Measurements from ENCODE around the gene EPN2. TPM values are rescaled to one million over a fixed set of nuclear protein-coding genes. Genes with fewer than 3 reads are reported as not detected.

The EPN2 gene
- polyA plus RNA-seq, 1 donor from 2014 or later, result 37.8 TPM

DNA sequence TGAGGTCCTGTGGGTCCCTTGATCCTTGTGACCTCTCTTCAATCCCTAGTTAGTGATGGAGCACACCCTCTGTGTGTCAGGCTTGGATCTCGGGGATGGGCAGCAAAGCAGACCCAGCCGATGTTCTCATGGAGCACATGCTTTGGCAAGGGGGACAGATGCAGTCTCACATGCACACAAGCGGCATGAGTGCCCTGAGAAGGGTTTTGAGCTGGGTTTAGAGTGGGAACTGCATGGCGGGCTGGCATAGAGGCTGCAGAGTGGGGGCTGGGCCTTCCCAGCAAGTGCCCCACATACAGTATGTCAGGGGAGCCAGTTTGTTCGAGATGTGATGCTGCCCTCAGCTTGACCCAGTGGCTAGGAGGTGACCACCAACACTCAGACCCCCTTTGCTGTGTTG is 83.7 kb downstream of the EPN2 start:
- Histone ChIP-seq H3K4me2 (ENCODE audit: low read length) (no peak overlapping the region), H3K79me2 (replicated peaks; ENCODE audit: insufficient read depth, low read length) (no peaks in the 10 kb centered on the region), H3K4me3 (ENCODE audit: low read length) (no peak overlapping the region), H3K27ac (ENCODE audit: low read length) (no peak overlapping the region), H3K9me2 (ENCODE audit: insufficient read depth, low read length) (no peaks in the 10 kb centered on the region), H3F3A (ENCODE audit: insufficient read depth, low read length, poor library complexity, severe bottlenecking) (no peaks in the 10 kb centered on the region), H4K20me1 (ENCODE audit: insufficient read depth) (no peaks in the 10 kb centered on the region), H3K9ac (ENCODE audit: low read length) (no peak overlapping the region), H3K36me3 (ENCODE audit: insufficient read depth, low read length) (no peaks in the 10 kb centered on the region), H3K27me3 (ENCODE audit: insufficient read depth, low read depth, low read length) (no peaks in the 10 kb centered on the region), H2AFZ (ENCODE audit: low read depth, low read length) (no peak overlapping the region), H3K9me3 (ENCODE audit: low read length) (no peaks in the 10 kb centered on the region)
- TF ChIP-seq, protein P1, sequence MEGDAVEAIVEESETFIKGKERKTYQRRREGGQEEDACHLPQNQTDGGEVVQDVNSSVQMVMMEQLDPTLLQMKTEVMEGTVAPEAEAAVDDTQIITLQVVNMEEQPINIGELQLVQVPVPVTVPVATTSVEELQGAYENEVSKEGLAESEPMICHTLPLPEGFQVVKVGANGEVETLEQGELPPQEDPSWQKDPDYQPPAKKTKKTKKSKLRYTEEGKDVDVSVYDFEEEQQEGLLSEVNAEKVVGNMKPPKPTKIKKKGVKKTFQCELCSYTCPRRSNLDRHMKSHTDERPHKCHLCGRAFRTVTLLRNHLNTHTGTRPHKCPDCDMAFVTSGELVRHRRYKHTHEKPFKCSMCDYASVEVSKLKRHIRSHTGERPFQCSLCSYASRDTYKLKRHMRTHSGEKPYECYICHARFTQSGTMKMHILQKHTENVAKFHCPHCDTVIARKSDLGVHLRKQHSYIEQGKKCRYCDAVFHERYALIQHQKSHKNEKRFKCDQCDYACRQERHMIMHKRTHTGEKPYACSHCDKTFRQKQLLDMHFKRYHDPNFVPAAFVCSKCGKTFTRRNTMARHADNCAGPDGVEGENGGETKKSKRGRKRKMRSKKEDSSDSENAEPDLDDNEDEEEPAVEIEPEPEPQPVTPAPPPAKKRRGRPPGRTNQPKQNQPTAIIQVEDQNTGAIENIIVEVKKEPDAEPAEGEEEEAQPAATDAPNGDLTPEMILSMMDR (IDR thresholded peaks at IDR 0.05; ENCODE audit: poor library complexity, severe bottlenecking), result no peak
- TF ChIP-seq EP300 (conservative IDR thresholded peaks at IDR 0.05; ENCODE audit: poor library complexity, severe bottlenecking), result no peak
- TF ChIP-seq POLR2AphosphoS5 (IDR thresholded peaks at IDR 0.05), result no peak
- no peak for TF ChIP-seq TAF1 (IDR thresholded peaks at IDR 0.05; ENCODE audit: low read depth)

DNA sequence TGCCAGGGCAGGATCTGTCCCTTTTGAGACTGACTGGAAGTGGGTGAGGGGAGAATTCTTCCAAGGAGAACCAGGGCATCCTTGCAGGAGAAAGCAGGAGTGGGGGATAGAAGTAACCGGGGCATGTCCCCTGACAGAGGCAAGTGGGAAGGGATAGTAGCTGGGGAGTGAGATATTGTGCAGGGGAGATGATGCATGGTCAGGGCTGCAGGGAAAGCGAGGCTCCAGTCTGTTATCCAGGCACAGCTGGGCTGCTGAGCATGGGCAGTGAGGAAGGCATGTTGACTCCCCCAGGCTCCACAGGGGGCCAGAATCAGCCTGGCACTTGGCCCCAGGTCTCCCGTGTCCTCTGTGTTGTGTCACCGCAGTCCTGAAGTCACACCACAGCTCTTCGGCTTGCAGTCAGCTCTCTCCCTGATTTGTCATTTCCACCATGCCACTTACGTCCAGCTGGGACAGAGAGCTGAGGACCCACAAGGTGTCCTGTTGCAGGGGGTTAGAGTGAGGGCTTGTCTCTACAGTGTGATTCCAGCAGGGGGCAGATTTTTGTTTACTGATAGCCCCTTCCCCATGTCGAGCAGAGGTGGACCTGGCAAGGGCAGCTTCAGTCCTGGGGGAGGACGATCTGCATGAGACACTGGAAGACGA is 84.4 kb downstream of the EPN2 start:
- Histone ChIP-seq H3K9me3 (ENCODE audit: low read length) (no peaks in the 10 kb centered on the region), H3K9ac (ENCODE audit: low read length) (no peak overlapping the region), H3K27me3 (ENCODE audit: insufficient read depth, low read depth, low read length) (no peaks in the 10 kb centered on the region), H3K9me2 (ENCODE audit: insufficient read depth, low read length) (no peaks in the 10 kb centered on the region), H3K4me3 (ENCODE audit: low read length) (no peak overlapping the region), H2AFZ (ENCODE audit: low read depth, low read length) (no peak overlapping the region), H3K36me3 (ENCODE audit: insufficient read depth, low read length) (no peaks in the 10 kb centered on the region), H3K79me2 (replicated peaks; ENCODE audit: insufficient read depth, low read length) (no peaks in the 10 kb centered on the region), H3K4me2 (ENCODE audit: low read length) (no peak overlapping the region), H4K20me1 (ENCODE audit: insufficient read depth) (no peaks in the 10 kb centered on the region), H3K27ac (ENCODE audit: low read length) (no peak overlapping the region), H3F3A (ENCODE audit: insufficient read depth, low read length, poor library complexity, severe bottlenecking) (no peaks in the 10 kb centered on the region)
- TF ChIP-seq, protein P2, sequence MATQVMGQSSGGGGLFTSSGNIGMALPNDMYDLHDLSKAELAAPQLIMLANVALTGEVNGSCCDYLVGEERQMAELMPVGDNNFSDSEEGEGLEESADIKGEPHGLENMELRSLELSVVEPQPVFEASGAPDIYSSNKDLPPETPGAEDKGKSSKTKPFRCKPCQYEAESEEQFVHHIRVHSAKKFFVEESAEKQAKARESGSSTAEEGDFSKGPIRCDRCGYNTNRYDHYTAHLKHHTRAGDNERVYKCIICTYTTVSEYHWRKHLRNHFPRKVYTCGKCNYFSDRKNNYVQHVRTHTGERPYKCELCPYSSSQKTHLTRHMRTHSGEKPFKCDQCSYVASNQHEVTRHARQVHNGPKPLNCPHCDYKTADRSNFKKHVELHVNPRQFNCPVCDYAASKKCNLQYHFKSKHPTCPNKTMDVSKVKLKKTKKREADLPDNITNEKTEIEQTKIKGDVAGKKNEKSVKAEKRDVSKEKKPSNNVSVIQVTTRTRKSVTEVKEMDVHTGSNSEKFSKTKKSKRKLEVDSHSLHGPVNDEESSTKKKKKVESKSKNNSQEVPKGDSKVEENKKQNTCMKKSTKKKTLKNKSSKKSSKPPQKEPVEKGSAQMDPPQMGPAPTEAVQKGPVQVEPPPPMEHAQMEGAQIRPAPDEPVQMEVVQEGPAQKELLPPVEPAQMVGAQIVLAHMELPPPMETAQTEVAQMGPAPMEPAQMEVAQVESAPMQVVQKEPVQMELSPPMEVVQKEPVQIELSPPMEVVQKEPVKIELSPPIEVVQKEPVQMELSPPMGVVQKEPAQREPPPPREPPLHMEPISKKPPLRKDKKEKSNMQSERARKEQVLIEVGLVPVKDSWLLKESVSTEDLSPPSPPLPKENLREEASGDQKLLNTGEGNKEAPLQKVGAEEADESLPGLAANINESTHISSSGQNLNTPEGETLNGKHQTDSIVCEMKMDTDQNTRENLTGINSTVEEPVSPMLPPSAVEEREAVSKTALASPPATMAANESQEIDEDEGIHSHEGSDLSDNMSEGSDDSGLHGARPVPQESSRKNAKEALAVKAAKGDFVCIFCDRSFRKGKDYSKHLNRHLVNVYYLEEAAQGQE (IDR thresholded peaks at IDR 0.05; ENCODE audit: borderline replicate concordance), result no peak
- no peak for TF ChIP-seq MXI1 (conservative IDR thresholded peaks at IDR 0.05; ENCODE audit: poor library complexity, severe bottlenecking)
- no peak for TF ChIP-seq SMC3 (conservative IDR thresholded peaks at IDR 0.05; ENCODE audit: poor library complexity)
- no peak for TF ChIP-seq EP300 (conservative IDR thresholded peaks at IDR 0.05; ENCODE audit: poor library complexity, severe bottlenecking)
- TF ChIP-seq EZH2 (IDR thresholded peaks at IDR 0.05; ENCODE audit: borderline replicate concordance, insufficient read depth, low read length, poor library complexity, severe bottlenecking), result no peak
- TF ChIP-seq RAD21 (conservative IDR thresholded peaks at IDR 0.05), result no peak
- TF ChIP-seq TAF1 (IDR thresholded peaks at IDR 0.05; ENCODE audit: low read depth), result no peak
- TF ChIP-seq, protein P1 (IDR thresholded peaks at IDR 0.05; ENCODE audit: poor library complexity, severe bottlenecking), result no peak
- TF ChIP-seq POLR2AphosphoS5 (IDR thresholded peaks at IDR 0.05), result no peak
